RWPE1 (cell line): ENCODE measurements around the gene ABHD2.
A peak's percentile ranks its signal among the peaks of the same experiment; 100 is the strongest.

Experiments
- CTCF ChIA-PET: fragments of 350-600 bp; sonication (Branson Sonifier 250); formaldehyde crosslinking; extraction: SDS; loops from one replicate; lab custom pipeline; 2021; lab: Yijun Ruan, JAX
- POLR2A ChIA-PET: fragments of 400-600 bp; formaldehyde crosslinking; extraction: SDS; loops from one replicate; lab custom pipeline; 2020; ENCODE audit warnings: antibody characterized with exemption; ENCODE audit not compliant: low non-redundant PET; lab: Yijun Ruan, JAX
- DNase-seq: peaks from one replicate; pipeline ENCODE4 v3.0.0; 2012; ENCODE audit warnings: low spot score
- H3K27ac ChIP-seq: fragments of 450-650 bp; 2 replicates; pipeline ENCODE4 v1.5.1; 2017
- TF ChIP-seq, protein P1 (sequence below): fragments of 450-650 bp; conservative IDR thresholded peaks from 2 replicates; pipeline ENCODE4 v1.5.1; 2017; ENCODE audit warnings: low read depth, mild to moderate bottlenecking

ABHD2 gene

DNA sequence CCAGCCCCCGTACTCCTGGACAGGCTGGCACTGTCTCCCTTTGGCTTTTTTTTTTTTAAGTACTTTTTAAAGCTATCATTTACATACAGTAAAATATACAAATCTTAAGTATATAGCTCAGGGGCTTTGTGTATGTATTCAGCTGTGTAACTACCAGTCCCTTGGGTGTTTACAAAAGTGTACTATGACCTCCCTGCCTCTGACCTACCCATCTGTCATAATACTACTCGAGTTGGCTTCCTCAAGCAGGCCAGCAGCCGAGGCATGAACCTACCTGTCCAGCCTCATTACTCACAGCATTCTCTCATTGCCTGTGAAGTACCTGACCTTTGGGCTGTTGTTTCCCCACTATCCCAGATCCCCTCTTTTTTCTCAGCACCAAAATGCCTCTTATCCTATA lies 33.2 kb downstream of the ABHD2 start:
- ChIA-PET CTCF (interaction anchor here (0.6 kb wide), 1 partner anchor 143 kb away, joined by 3 read pairs; no protein-coding TSS in a partner anchor), POLR2A (interaction anchor here (0.7 kb wide), 1 partner anchor 197 kb away, joined by 4 read pairs; no protein-coding TSS in a partner anchor)
- DNase-seq, result peak; percentile 81
- peak overlapping the region; percentile 69 for H3K27ac ChIP-seq
- TF ChIP-seq, protein P1, sequence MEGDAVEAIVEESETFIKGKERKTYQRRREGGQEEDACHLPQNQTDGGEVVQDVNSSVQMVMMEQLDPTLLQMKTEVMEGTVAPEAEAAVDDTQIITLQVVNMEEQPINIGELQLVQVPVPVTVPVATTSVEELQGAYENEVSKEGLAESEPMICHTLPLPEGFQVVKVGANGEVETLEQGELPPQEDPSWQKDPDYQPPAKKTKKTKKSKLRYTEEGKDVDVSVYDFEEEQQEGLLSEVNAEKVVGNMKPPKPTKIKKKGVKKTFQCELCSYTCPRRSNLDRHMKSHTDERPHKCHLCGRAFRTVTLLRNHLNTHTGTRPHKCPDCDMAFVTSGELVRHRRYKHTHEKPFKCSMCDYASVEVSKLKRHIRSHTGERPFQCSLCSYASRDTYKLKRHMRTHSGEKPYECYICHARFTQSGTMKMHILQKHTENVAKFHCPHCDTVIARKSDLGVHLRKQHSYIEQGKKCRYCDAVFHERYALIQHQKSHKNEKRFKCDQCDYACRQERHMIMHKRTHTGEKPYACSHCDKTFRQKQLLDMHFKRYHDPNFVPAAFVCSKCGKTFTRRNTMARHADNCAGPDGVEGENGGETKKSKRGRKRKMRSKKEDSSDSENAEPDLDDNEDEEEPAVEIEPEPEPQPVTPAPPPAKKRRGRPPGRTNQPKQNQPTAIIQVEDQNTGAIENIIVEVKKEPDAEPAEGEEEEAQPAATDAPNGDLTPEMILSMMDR, result no peak

DNA sequence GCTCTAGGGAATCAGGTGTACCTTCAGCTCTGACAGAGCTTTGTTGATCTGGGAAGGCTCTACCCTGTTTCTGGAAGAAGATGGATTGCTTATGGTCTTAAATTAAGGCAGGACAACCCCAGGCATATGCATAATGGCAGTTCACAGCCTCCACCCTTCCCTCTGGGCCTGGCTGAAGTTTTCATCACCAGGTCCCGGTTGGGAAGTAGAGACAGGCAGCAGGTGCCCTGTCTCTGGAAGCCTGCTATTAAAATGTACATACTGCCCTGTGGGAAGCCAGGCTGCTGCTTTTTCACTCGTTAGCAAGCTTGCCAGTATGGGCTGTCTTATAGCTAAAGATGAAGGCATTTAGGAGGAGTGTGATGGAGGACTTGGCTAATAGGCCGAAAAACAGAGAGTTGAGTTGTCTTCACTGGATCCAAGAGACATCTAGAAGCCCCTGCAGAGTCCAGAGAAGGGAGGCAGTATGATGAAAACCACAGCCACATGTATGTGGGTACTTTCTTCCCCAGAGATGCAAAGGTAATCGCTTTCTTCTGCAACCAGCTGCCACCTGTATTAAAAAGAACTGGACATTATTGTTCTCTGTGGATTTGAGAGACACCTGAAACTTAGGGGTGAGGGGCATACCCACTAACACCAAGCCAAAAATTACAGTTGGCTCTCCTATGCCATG lies 34.4 kb downstream of the ABHD2 start:
- DNase-seq, result no peak
- ChIA-PET POLR2A (no interaction called here), CTCF (interaction anchor here (0.5 to 0.9 kb wide), 2 partner anchors 51 to 218 kb away, joined by 3 to 4 read pairs; no protein-coding TSS in a partner anchor)
- TF ChIP-seq, protein P1, result no peak
- peak overlapping the region; percentile 69 for H3K27ac ChIP-seq

DNA sequence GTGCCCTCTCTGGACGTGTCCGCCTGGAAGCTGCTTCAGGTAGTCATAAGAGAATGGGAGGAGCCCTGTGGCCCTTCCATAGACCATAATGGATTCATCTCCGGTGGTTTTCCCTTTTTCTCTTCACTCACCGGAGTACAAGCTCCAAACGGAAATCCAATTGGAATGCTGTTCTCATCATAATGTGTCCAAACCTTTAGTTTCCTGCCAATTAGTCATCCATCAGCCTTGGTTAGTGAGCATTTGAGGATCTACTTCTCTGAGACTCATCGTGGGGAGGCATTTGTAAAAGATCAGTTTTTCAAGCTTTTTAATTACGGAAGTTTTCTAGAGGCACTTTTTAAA lies 34.9 kb downstream of the ABHD2 start:
- peak; percentile 90 for DNase-seq
- TF ChIP-seq, protein P1, result no peak
- CTCF ChIA-PET, result interaction anchor here (0.5 to 0.9 kb wide), 2 partner anchors 51 to 218 kb away, joined by 3 to 4 read pairs; no protein-coding TSS in a partner anchor
- POLR2A ChIA-PET, result no interaction called here
- H3K27ac ChIP-seq, result peak overlapping the region; percentile 69

DNA sequence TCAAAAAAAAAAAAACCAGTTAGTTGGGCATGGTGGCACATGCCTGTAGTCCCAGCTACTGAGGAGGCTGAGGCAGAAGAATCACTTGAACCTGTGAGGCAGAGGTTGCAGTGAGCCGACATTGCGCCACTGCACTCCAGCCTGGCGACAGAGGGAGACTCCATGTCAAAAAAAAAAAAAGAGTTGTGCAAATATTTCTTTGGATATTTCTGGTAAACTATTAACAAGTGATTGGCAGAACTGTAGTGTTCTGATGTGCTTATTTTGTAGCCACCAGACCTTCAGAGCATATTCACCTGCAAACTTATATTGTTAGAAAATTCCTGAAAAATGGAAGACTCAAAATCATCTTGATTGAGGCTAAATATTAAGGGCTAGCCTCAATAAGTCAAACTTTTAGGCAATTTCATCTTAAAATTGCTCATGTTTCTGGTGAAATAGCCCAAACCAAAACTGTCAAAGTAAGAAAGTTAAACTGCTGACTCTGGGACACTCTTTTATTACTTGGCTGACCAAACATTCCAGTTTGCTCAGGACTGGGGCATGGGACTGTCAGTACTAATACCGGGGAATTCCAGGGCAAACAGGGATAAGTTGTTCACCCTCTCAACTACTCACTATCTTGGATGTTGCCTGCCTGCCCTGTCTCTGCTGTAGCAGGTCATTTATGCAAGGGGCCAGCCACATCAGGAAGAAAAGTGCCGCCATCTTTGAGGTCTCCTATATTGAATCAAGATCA lies 37.0 kb downstream of the ABHD2 start:
- ChIA-PET POLR2A (no interaction called here), CTCF (no interaction called here)
- no peak for DNase-seq
- TF ChIP-seq, protein P1, result no peak
- H3K27ac ChIP-seq, result no peak overlapping the region

DNA sequence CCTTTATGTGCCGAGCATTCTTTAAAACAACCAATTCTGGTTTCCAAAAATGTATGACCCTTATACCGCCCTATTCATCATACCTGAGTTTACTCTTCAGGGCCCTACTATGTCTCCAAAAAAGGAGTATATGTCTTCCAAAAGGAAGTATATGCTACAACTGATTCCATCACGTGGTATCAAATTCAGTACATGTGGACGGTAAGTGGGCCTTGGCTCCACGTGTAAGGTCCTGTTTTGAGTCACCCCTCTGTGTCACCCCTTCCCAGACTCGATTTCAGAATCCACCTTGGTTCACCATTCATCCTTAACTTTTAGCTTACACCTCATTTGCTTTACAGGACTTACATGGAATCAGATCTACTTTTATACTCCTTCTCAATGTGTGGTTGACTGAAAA lies 37.8 kb downstream of the ABHD2 start:
- H3K27ac ChIP-seq, result no peak overlapping the region
- CTCF ChIA-PET, result interaction anchor here (0.6 kb wide), 1 partner anchor 24 kb away, joined by 3 read pairs; no protein-coding TSS in a partner anchor

More for the DNA sequence above, 37.8 kb downstream of the ABHD2 start:
- TF ChIP-seq, protein P1, result no peak
- POLR2A ChIA-PET, result no interaction called here
- no peak for DNase-seq
